Stimulated activated CD8-positive, alpha-beta memory T cell treated with anti-CD3 and anti-CD28 coated beads, Interleukin-12 subunit alpha, Interleukin-12 subunit beta, amount 100 ng/mL, for 4 hours (primary cell): ENCODE measurements around the gene DENR.
A peak's percentile ranks its signal among the peaks of the same experiment; 100 is the strongest.
"Not testable (repeated sequence)": the region's sequence is repeated elsewhere in the genome, so short reads cannot be mapped to it uniquely, and the experiment has no call there.

Experiments
- DNase-seq: peaks from one replicate; pipeline ENCODE4 v3.0.0-alpha.2; 2020; ENCODE audit warnings: low read depth

Gene DENR

GRCh38 chr12:122752464-122753318, at the start of gene DENR:
Gene DENR, plus strand, starts transcription at chr12:122752824. Its CDS starts 878 bp downstream, at chr12:122753702.
- peak; percentile 99 for DNase-seq

GRCh38 chr12:122702890-122703611, 49.6 kb upstream of the DENR start, which contains the start of gene HCAR2:
Gene HCAR2, minus strand, starts transcription at chr12:122703357. Its CDS starts 74 bp downstream, at chr12:122703283.
- DNase-seq = not testable (repeated sequence)

- not testable (repeated sequence) for DNase-seq
Measured at GRCh38 chr12:122703841-122704240, 48.8 kb upstream of the DENR start.

- not testable (repeated sequence) for DNase-seq
Measured at GRCh38 chr12:122709287-122709686, 43.3 kb upstream of the DENR start.

- DNase-seq = not testable (repeated sequence)
Measured at GRCh38 chr12:122710341-122710740, 42.3 kb upstream of the DENR start.

GRCh38 chr12:122711266-122711665, 41.4 kb upstream of the DENR start:
- not testable (repeated sequence) for DNase-seq

- not testable (repeated sequence) for DNase-seq
Measured at GRCh38 chr12:122713491-122714188, 39.0 kb upstream of the DENR start.

DNA sequence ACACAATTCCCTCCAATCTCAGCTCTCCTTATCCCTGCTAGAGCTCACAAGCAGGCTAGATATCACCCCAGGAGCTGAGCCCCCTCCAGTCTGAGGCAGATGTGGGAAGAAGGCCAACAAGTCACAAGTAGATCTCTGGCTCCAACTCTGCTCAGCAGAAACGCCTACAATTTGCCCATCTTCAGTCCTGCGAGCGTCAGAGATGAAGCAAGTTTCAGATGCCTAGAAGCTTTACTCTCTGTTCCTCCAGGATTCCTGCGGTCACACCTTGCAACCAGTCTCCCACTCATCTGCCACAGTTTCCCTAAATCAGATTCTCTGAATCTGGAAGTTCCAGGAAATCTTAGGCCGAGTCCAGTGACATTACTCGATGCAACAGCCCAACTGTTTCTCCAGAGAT, 37.4 kb upstream of the DENR start:
- not testable (repeated sequence) for DNase-seq

DNA sequence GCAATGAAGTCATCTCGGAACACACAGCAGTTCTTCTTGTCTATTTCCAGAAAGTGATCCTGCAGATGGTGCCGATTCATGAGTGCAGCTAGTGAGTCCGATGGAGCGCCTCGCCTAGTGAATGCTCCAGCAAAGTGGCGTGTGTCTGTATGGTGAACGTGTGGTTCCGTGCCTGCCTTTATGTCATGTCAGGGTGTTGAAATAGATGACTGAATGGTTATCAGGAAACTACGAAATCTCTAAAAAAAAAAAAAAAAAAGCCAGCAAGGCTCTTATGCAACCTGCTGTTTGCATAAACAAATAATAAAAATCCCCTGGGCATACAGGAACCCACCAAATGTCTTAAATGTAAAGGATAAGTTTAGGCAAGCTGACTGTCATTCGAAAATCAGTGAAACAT, 36.0 kb upstream of the DENR start, which contains the start of gene HCAR3:
Gene HCAR3, minus strand, starts transcription at position 154 of the 400 bp plus-strand sequence. Its CDS starts 74 bp downstream, at position 80.
- not testable (repeated sequence) for DNase-seq

GRCh38 chr12:122721057-122721545, 31.5 kb upstream of the DENR start:
- DNase-seq = no peak

- DNase-seq = no peak
Measured at GRCh38 chr12:122722387-122722786, 30.2 kb upstream of the DENR start.

- DNase-seq = no peak
Measured at GRCh38 chr12:122724641-122725243, 27.9 kb upstream of the DENR start.

GRCh38 chr12:122725452-122726079, 27.1 kb upstream of the DENR start:
- no peak for DNase-seq

- no peak for DNase-seq
Measured at GRCh38 chr12:122726080-122726558, 26.5 kb upstream of the DENR start.

DNA sequence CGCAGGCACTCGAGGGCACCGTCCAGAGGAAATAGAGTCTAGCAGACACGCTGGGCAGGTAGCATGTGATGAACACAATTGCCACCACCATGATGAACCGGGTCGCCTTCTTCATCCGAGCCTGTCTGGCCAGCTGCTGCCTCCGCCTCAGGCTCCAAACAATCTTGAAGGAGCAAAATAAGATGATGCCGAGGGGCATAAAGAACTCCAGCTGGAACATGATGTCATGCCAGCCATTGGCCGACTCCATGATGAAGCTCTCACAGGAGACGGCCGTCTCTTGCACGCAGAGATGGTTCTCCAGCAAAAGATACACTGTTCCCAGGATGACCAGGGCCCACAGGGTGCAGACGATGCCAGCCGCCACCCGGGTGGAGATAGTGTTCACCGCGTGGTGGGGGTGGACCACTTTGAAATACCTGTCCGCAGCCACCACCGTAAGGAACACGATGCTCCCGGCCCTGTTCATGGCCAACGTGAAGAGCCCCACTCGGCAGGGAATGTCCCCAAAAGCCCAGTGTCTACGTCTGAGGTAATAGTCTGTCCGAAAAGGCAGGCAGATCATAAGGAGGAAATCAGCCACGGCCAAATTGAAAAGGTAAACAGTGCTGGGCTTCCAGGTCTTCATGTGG, 22.9 kb upstream of the DENR start:
- DNase-seq = no peak

- no peak for DNase-seq
Measured at GRCh38 chr12:122730215-122731014, 22.2 kb upstream of the DENR start, which contains the start of gene HCAR1. Gene HCAR1, minus strand, starts transcription at chr12:122730844. Its CDS starts 505 bp downstream, at chr12:122730339.

GRCh38 chr12:122732170-122732569, 20.5 kb upstream of the DENR start:
- DNase-seq = no peak

GRCh38 chr12:122732611-122733010, 20.0 kb upstream of the DENR start:
- DNase-seq = no peak

GRCh38 chr12:122738571-122738970, 14.1 kb upstream of the DENR start:
- DNase-seq = no peak
